ENCODE data around the gene ANO1. TPM values are rescaled to one million over a fixed set of nuclear protein-coding genes. Genes with fewer than 3 reads are reported as not detected.

Gene ANO1
- total and polyA plus RNA-seq, 2 of the 8 experiments (the other 6 are each of a cell fraction or from before 2014, with no cell fraction given) = 4.7 to 5.0 TPM

GRCh38 chr11:70113801-70114200, 35.7 kb downstream of the ANO1 start:
- H3K4me2 ChIP-seq (ENCODE audit: insufficient read depth in 1 of 2, low read depth in 2 of 2, low read length in 2 of 2) = no peak overlapping the region
- no peak overlapping the region for H2AFZ ChIP-seq (ENCODE audit: low read length)
- no peak overlapping the region for H2BK20ac ChIP-seq (ENCODE audit: low read length)
- peaks cover 5% of the 10 kb centered on the region; the same call in 1 of the 2 replicates for H3K23me2 ChIP-seq (ENCODE audit: low read depth, low read length)
- POLR2A ChIA-PET (ENCODE audit: partially characterized antibody) = no interaction called here
- H4K8ac ChIP-seq (ENCODE audit: extremely low read depth, insufficient read depth, low read length) = no peak overlapping the region
- H3K18ac ChIP-seq (ENCODE audit: extremely low read depth, low read length) = no peak overlapping the region
- H4K91ac ChIP-seq (replicated peaks; ENCODE audit: insufficient read length, low read length) = no peak overlapping the region
- no peak for DNase-seq (ENCODE audit: low read depth in 1 of 2, low spot score in 2 of 2)
- no peaks in the 10 kb centered on the region for H3K27me3 ChIP-seq (replicated peaks in 1 of 4; ENCODE audit: control insufficient read depth in 3 of 4, extremely low read depth in 1 of 4, insufficient read depth in 3 of 4, low read length in 3 of 4)
- H3K56ac ChIP-seq (replicated peaks; ENCODE audit: insufficient read length, low read depth, low read length) = no peak overlapping the region
- CTCF ChIA-PET (ENCODE audit: partially characterized antibody) = interaction anchor here (0.6 to 1.7 kb wide), 4 partner anchors 9 to 78 kb away, joined by 3 to 4 read pairs (median 3); no protein-coding TSS in a partner anchor
- no peak overlapping the region for H3K23ac ChIP-seq (ENCODE audit: insufficient read length)
- no peak overlapping the region for H4K5ac ChIP-seq (ENCODE audit: insufficient read length, low read depth, low read length)
- H2BK15ac ChIP-seq (ENCODE audit: low read length) = no peak overlapping the region
- H3K14ac ChIP-seq (ENCODE audit: insufficient read length) = no peak overlapping the region
- no peaks in the 10 kb centered on the region for H3K79me1 ChIP-seq (ENCODE audit: low read depth, low read length)
- no peaks in the 10 kb centered on the region for H3K79me2 ChIP-seq (ENCODE audit: control insufficient read depth in 1 of 2, insufficient read depth in 2 of 2, low read length in 2 of 2)
- H3K4me1 ChIP-seq (replicated peaks in 1 of 4; ENCODE audit: control insufficient read depth in 3 of 4, insufficient read depth in 4 of 4, low read length in 3 of 4) = peaks cover 0 to 7% (median 5%) of the 10 kb centered on the region in 4 experiments; a peak in 4 of 7 replicates
- no peak overlapping the region for H3K9ac ChIP-seq (replicated peaks in 1 of 4; ENCODE audit: extremely low read depth in 1 of 4, low read depth in 3 of 4, low read length in 3 of 4)
- H2BK120ac ChIP-seq (replicated peaks; ENCODE audit: low read depth, low read length) = no peak overlapping the region
- H3K36me3 ChIP-seq (ENCODE audit: control insufficient read depth in 2 of 4, insufficient read depth in 4 of 4, low read length in 3 of 4) = no peaks in the 10 kb centered on the region
- no peak overlapping the region for H2BK5ac ChIP-seq (ENCODE audit: low read depth, low read length)
- no peak overlapping the region for H2AK5ac ChIP-seq (ENCODE audit: low read depth, low read length)
- peaks cover 0 to 3% of the 10 kb centered on the region in 2 experiments for H4K20me1 ChIP-seq (replicated peaks in 1 of 2; ENCODE audit: control insufficient read depth in 1 of 2, insufficient read depth in 2 of 2, low read length in 2 of 2)
- H3K4ac ChIP-seq (replicated peaks; ENCODE audit: insufficient read length, low read depth, low read length) = no peak overlapping the region
- no peak overlapping the region for H2BK12ac ChIP-seq (ENCODE audit: low read depth, low read length)
- no peak overlapping the region for H3K27ac ChIP-seq (ENCODE audit: low read depth, low read length)
- TF ChIP-seq ASH2L (IDR thresholded peaks at IDR 0.05; ENCODE audit: low read length) (no peak), TEAD4 (IDR thresholded peaks at IDR 0.05; ENCODE audit: low read depth, low read length) (no peak)
- FAIRE-seq = no peak
- no peak overlapping the region for H3K4me3 ChIP-seq (ENCODE audit: extremely low read depth in 1 of 4, insufficient read depth in 2 of 4, low read depth in 3 of 4, low read length in 4 of 4)
- no peaks in the 10 kb centered on the region for H3K9me3 ChIP-seq (ENCODE audit: insufficient read depth in 2 of 2, low read depth in 1 of 2, low read length in 1 of 2)
- 89% methylated on average over 5 of the region's 5 CpGs; no CpG with 5 or more reads in 1 of the 2 experiments for WGBS, 2 experiments (ENCODE audit: extremely low coverage in 1 of 2, insufficient coverage in 1 of 2, insufficient read length in 1 of 2, insufficient replicate concordance in 2 of 2, low coverage in 1 of 2, low lambda C conversion rate in 2 of 2, missing lambda C conversion rate in 1 of 2)
